NCI-H510A treated with DMSO at 0.1 percent for 48 hours (cell line): ENCODE results near the gene PTPRM.

ENCODE experiments used
- DNase-seq: peaks from one replicate; lab custom pipeline; 2025; lab: John Stamatoyannopoulos, UW

The PTPRM gene

GRCh38 chr18:8004792-8005191 lies 437.7 kb downstream of the PTPRM start:
- no peak for DNase-seq

- DNase-seq: no peak
Observed at GRCh38 chr18:8005870-8006569, 438.9 kb downstream of the PTPRM start.

GRCh38 chr18:8006979-8007378 lies 439.9 kb downstream of the PTPRM start:
- no peak for DNase-seq

- peak; percentile 87 for DNase-seq
Observed at GRCh38 chr18:8008033-8008432, 440.9 kb downstream of the PTPRM start.

GRCh38 chr18:8011361-8011760 lies 444.2 kb downstream of the PTPRM start:
- DNase-seq: no peak

GRCh38 chr18:8011906-8012305 lies 444.8 kb downstream of the PTPRM start:
- no peak for DNase-seq

GRCh38 chr18:8018701-8019331 lies 451.7 kb downstream of the PTPRM start:
- no peak for DNase-seq

- DNase-seq: no peak
Observed at GRCh38 chr18:8019600-8019999, 452.5 kb downstream of the PTPRM start.

GRCh38 chr18:8020132-8020846 lies 453.2 kb downstream of the PTPRM start:
- DNase-seq: no peak

- peak; percentile 89 for DNase-seq
Observed at GRCh38 chr18:8029061-8029460, 461.9 kb downstream of the PTPRM start.

- DNase-seq: no peak
Observed at GRCh38 chr18:8029731-8030130, 462.6 kb downstream of the PTPRM start.

- no peak for DNase-seq
Observed at GRCh38 chr18:8030201-8030600, 463.1 kb downstream of the PTPRM start.

- no peak for DNase-seq
Observed at GRCh38 chr18:8031496-8031895, 464.4 kb downstream of the PTPRM start.

GRCh38 chr18:8034674-8035073 lies 467.6 kb downstream of the PTPRM start:
- no peak for DNase-seq

- DNase-seq: no peak
Observed at GRCh38 chr18:8036551-8036950, 469.4 kb downstream of the PTPRM start.

GRCh38 chr18:8037296-8037695 lies 470.2 kb downstream of the PTPRM start:
- DNase-seq: no peak

GRCh38 chr18:8040021-8040420 lies 472.9 kb downstream of the PTPRM start:
- DNase-seq: no peak

- no peak for DNase-seq
Observed at GRCh38 chr18:8041526-8042111, 474.5 kb downstream of the PTPRM start.

GRCh38 chr18:8044004-8044403 lies 476.9 kb downstream of the PTPRM start:
- DNase-seq: no peak

- DNase-seq: no peak
Observed at GRCh38 chr18:8045160-8045883, 478.2 kb downstream of the PTPRM start.

- no peak for DNase-seq
Observed at GRCh38 chr18:8045884-8046281, 478.8 kb downstream of the PTPRM start.

GRCh38 chr18:8046441-8046840 lies 479.3 kb downstream of the PTPRM start:
- DNase-seq: no peak
